Smooth muscle cell of the umbilical artery (primary cell): ENCODE data around the gene ANKRD53. TPM values are rescaled to one million over a fixed set of nuclear protein-coding genes. Genes with fewer than 3 reads are reported as not detected.

Experiments used
- total RNA-seq: library from RNA; depleted of rRNA; stranded (reverse); fragments of >200 nt; gene quantifications from 2 replicates; pipeline ENCODE4 v1.2.3, GENCODE V29; 2014

The ANKRD53 gene, protein sequence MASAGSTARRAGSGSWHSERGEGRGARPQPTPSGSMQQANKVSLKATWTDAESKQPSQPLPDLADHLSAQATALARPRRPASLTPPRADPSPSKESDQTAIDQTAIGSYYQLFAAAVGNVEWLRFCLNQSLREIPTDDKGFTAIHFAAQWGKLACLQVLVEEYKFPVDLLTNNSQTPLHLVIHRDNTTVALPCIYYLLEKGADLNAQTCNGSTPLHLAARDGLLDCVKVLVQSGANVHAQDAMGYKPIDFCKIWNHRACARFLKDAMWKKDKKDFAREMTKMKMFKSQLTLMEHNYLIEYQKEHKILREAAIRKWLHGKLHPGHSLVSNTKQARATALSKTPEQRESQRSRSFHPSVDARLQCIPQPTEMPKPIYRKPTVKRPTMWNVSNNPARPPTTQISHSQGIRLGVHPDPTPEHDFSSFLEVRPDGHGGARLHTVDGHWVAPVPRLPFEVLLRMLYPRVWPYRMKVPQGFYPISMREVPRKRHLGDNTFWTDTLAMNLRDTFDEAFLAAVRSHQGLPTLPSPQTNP
- 1.5 and 1.8 TPM in 2 replicates for total RNA-seq

DNA sequence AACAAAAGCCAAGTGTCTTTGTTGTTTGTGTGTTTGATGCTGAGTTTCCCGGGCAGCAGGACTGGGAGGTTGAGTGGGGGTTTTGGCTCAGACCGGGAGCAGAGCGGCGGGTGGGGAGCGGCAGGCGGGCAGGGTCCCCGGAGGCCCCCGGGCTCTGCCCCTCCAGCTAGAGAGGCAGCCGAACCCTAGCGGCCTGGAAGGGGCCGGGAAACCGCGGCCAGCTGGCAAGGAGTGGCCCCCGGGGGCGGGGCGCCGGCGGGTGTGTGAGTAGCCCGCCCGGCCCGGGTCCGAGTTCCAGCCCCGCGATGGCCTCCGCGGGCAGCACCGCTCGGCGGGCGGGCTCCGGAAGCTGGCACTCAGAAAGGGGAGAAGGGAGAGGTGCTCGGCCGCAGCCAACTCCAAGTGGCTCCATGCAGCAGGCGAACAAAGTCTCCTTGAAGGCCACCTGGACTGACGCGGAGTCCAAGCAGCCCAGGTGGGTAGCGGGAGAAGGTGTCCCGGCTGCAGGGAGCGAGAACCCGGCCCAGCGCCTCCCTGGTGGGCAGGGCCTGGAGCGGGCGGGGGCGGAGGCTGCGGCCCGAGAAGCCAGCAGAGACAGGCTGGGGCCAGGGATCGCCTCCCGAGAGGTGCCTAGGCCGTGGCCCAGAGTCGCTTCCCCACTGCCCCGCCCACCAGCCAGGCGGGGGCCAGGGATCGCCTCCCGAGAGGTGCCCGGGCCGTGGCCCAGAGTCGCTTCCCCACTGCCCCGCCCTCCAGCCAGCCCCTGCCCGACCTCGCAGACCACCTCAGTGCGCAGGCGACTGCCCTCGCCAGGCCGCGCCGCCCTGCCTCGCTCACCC is at the start of gene ANKRD53:
Gene ANKRD53 (plus strand): TSS at position 290 of the 839 bp plus-strand sequence. CDS start 16 bp downstream, at position 306.

DNA sequence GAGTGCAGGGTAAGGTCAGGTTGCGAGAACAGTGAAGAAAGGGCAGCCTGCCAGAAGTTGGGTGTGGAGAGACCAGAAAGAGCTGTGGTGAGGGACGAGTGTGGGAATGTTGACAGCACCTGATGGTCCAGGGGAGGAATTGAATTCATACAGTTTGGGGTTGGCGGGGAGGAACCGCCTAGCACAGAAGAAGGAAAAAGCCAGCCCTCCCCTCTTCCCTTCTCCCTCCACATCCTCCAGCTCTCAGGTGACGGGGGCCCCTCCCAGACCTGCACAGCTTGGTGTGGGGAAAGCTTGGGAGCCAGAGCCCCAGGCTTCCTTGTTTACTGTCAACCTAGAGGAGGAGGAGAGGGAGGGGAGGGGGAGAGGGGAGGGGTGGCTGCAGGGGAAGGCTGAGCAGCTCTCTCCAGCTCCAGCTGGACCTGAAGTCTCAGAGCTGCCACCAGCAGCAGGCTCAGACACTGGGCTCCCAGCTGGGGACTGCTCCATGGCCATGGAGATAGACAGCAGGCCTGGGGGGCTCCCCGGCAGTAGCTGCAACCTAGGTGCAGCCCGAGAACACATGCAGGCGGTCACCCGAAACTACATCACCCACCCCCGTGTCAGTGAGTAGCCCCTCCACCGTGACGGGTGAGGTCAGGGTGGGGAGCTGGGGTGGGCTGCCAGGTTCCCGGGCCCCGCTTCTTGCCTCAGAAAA is 42.8 kb upstream of the ANKRD53 start, which contains the start of gene ATP6V1B1:
Gene ATP6V1B1 (plus strand): TSS at position 433 of the 697 bp plus-strand sequence. CDS start 55 bp downstream, at position 488.

DNA sequence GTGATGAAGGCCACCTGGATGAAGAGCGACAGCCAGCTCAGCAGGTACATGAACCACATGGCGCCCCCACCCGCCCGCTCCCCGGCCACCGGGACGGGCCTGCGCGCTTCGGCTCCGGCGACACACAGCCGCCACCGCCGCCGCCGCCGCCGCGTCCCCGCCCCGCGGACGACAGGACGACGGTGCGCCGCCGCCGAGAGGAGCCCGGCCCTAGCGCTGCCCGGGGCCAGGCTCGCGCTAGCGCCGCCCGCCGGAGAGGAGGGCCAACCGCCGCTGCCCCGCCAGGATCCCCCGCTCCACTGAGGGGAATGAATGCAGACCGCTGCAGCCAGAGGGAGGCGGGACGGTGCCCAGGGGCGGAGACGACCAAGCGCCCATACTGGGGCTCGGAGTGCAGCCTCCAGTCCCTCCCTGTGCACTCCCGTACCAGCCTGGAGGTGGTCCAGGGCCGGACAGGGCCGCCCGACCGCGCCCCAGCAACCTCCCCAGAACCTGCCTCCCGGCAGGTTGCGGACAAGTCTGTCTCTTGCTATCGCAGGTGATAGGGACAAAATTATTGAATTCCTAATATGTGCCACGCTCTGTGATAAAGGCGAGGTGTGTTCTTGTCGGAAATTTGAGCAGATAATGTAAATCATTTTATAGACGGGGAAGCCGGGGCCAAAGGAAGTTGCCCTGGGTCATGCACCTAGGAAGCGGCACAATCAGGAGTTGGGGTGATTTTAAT is 16.4 kb downstream of the ANKRD53 start, which contains the start of gene TEX261:
Gene TEX261 (minus strand): TSS at position 175 of the 727 bp plus-strand sequence. CDS start 116 bp downstream, at position 59.

Other genes starting within 250 kb of the ANKRD53 start
- 0.28 TPM in 1 of 2 replicates, not detected in the other for gene ADD2, start 210.4 kb upstream of the ANKRD53 start, total RNA-seq
- not detected in 2 replicates for gene FIGLA, start 188.0 kb upstream of the ANKRD53 start, total RNA-seq
- gene CLEC4F, start 158.0 kb upstream of the ANKRD53 start, total RNA-seq, result not detected in 2 replicates
- gene CD207, start 142.8 kb upstream of the ANKRD53 start, total RNA-seq, result not detected in 2 replicates
- 0.74 and 1.2 TPM in 2 replicates for gene VAX2, start 78.1 kb upstream of the ANKRD53 start, total RNA-seq
- 0.89 and 1.8 TPM in 2 replicates for gene ATP6V1B1, start 42.7 kb upstream of the ANKRD53 start, total RNA-seq
- gene TEX261, start 16.2 kb downstream of the ANKRD53 start, total RNA-seq, result 39.8 and 69.0 TPM in 2 replicates
- gene NAGK, start 90.0 kb downstream of the ANKRD53 start, total RNA-seq, result 57.3 and 61.8 TPM in 2 replicates
- 22.6 and 22.7 TPM in 2 replicates for gene MCEE, start 151.6 kb downstream of the ANKRD53 start, total RNA-seq
- gene MPHOSPH10, start 152.0 kb downstream of the ANKRD53 start, total RNA-seq, result 20.8 and 27.9 TPM in 2 replicates
- gene PAIP2B, start 248.5 kb downstream of the ANKRD53 start, total RNA-seq, result 0.30 and 0.42 TPM in 2 replicates